Esophagus (tissue), 2 donors: ENCODE data around the gene PAK6. TPM values are rescaled to one million over a fixed set of nuclear protein-coding genes. Genes with fewer than 3 reads are reported as not detected.

ENCODE experiments used
- H3K27ac ChIP-seq, 2 donors: one replicate each; pipeline ENCODE4 v1.5.1; 2013; ENCODE audit warnings: low read depth in 2 of 2, mild to moderate bottlenecking in 2 of 2, inconsistent platforms in 1 of 2, low read length in 1 of 2, moderate library complexity in 1 of 2
- H3K27me3 ChIP-seq, 2 donors: one replicate each; pipeline ENCODE4 v1.6.1; 2013; ENCODE audit warnings: low read length in 2 of 2, control low read depth in 1 of 2, mild to moderate bottlenecking in 1 of 2; ENCODE audit not compliant: insufficient read depth in 2 of 2, control insufficient read depth in 1 of 2
- H3K36me3 ChIP-seq, 2 donors: one replicate each; pipeline ENCODE4 v1.6.1; 2013; ENCODE audit warnings: low read length in 1 of 2; ENCODE audit not compliant: control insufficient read depth in 2 of 2, insufficient read depth in 2 of 2
- H3K4me1 ChIP-seq, 2 donors: one replicate each; pipeline ENCODE4 v1.6.1; 2013; ENCODE audit warnings: low read length in 1 of 2; ENCODE audit not compliant: control insufficient read depth in 2 of 2, insufficient read depth in 2 of 2
- H3K4me3 ChIP-seq, 2 donors: one replicate each; pipeline ENCODE4 v1.5.1; 2013; ENCODE audit warnings: low read length in 2 of 2, mild to moderate bottlenecking in 2 of 2, low read depth in 1 of 2, moderate library complexity in 1 of 2
- H3K9me3 ChIP-seq, 2 donors: one replicate each; pipeline ENCODE4 v1.6.1; 2013; ENCODE audit warnings: mild to moderate bottlenecking in 2 of 2, low read depth in 1 of 2, low read length in 1 of 2, moderate library complexity in 1 of 2; ENCODE audit not compliant: control insufficient read depth in 2 of 2, insufficient read depth in 1 of 2
- WGBS, 2 donors: extraction: QIAGEN DNeasy Blood & Tissue Kit; methylation state at CpG; one replicate each; pipeline ENCODE4 v1.1.7; 2013; 5-methylcytosine and 5-hydroxymethylcytosine counted together
- polyA plus RNA-seq, 2 donors: library from polyadenylated mRNA; stranded (reverse); fragments of 200-250 nt; gene quantifications; one replicate each; pipeline ENCODE4 v1.2.3, GENCODE V29; 2013
- donor health status: healthy with polysubstance abuse.
- donor health status: Bipolar disorder and iron deficiency.

Gene PAK6
- polyA plus RNA-seq, 2 donors: 14.7 to 16.6 TPM

DNA sequence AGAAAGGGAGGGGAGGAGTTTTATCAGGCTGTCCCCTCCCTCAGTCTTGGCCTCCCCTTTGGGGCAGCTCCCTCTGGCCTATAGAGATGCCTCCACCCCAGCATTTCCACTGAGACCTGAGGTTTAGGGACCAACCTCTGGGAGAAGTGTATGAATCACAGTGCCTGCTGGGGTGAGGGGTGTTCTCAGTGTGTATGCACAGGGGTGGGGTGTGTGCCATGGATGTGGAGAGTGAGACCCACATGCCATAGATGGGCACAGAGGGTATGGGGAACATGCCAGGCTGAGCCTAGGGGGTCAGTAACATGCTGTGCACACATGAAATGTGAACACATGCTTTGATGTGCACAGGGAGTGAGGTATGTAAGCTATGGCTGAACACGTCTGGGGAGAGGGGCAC lies 56.4 kb downstream of the PAK6 start:
- H3K27ac ChIP-seq: no peak overlapping the region
- peaks cover 0 to 3% of the 10 kb centered on the region in 2 donors for H3K4me1 ChIP-seq
- no peaks in the 10 kb centered on the region for H3K36me3 ChIP-seq
- peaks cover 0 to 3% of the 10 kb centered on the region in 2 donors for H3K9me3 ChIP-seq
- no peaks in the 10 kb centered on the region for H3K27me3 ChIP-seq
- WGBS, 2 donors: 76 to 82% methylated on average over 1 of the region's 1 CpG
- H3K4me3 ChIP-seq: no peak overlapping the region

DNA sequence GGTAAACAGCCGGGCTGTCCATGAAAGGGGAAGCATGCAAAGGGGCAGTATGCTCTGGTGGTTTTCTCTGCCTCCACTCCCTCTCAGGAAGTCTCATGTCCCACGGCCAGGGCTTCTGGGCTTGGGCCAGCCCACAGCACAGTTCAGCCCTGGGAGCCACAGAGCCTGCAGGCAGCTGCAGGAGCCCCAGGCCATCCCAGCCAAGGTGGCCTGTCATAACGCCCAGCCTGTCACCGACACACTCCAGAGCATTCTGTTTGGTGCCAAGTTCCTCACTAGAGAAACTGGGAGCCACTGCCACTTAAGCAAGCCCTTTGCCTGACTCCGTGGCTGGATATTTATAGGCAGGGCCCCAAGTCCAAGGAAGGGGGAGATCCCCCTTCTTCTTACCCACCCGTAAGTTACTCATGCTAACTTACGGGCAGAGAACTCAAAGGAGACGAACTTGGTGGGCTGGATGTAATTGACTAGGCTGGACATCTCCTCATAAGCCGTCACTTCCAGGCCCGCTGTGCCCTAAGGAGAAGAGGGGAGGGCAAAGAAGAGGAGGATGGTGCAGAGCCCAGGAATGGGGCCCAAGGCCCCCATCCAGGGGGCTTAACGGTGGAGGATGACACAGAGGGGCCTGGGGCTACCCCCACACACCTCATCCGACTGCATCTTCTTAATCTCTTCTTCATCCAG lies 57.2 kb downstream of the PAK6 start:
- Histone ChIP-seq H3K27me3 (no peaks in the 10 kb centered on the region), H3K4me3 (no peak overlapping the region), H3K36me3 (no peaks in the 10 kb centered on the region), H3K27ac (no peak overlapping the region), H3K4me1 (peaks cover 0 to 1% of the 10 kb centered on the region in 2 donors), H3K9me3 (peaks cover 0 to 7% of the 10 kb centered on the region in 2 donors)
- 66 to 68% methylated on average over 10 to 12 of the region's 12 CpGs for WGBS, 2 donors

DNA sequence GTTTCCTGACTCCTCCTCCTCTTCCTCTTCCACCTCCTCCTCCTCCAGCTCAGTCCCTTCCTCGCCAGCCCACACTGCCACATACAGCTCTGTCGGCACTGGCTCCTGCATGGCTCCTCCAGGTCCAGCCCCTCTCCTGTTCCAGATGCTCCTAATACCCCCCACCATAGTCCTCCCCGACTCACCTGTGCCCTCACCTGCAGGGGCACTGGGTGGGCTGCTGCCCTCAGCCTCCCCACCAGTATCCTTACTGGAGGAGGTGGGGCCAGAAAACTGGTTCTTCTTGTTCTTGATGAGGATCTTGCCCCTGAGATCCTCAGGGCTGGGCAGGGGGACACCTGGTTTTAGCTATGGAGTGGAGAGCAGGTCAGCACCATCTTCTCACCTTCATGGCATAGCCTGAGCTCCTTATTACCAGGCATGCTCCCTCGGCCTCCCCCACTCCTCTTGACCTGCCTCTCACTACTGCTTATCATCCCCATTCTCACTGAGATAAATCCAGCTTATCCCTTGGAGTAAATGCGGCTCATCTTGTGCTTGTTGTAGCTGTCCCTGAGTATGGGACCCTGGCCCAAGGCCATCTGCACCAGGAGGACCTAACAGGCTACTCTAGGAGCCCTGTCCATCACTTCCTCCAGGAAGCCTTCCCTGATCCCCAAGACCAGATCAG lies 57.8 kb downstream of the PAK6 start:
- Histone ChIP-seq H3K27ac (no peak overlapping the region), H3K36me3 (no peaks in the 10 kb centered on the region), H3K27me3 (no peaks in the 10 kb centered on the region), H3K4me3 (no peak overlapping the region), H3K9me3 (peaks cover 0 to 7% of the 10 kb centered on the region in 2 donors), H3K4me1 (no peaks in the 10 kb centered on the region)
- 75 to 77% methylated on average over 5 of the region's 5 CpGs for WGBS, 2 donors

DNA sequence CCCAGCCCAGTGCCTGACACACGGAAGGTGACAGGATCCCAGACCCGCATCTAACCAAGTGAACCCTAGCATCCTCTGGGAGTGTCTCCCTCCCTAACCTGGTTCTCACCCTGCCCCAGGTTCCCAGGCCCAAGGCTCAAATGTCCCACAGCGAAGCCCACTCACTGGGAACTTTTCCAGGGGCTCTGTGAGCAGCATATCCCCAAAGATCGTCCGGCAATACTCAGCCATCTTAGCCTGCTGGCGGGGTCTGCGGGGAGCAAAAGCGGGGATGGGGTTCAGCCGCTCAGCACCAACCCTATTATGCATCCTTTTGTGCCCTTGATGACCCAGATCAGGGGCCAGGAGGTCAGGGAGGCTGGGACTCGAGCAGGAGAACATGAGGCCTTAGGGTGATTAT lies 58.5 kb downstream of the PAK6 start:
- no peaks in the 10 kb centered on the region for H3K27me3 ChIP-seq
- no peak overlapping the region for H3K4me3 ChIP-seq
- 93 to 94% methylated on average over 10 of the region's 10 CpGs for WGBS, 2 donors
- H3K27ac ChIP-seq: no peak overlapping the region
- H3K36me3 ChIP-seq: no peaks in the 10 kb centered on the region
- no peaks in the 10 kb centered on the region for H3K4me1 ChIP-seq
- peaks cover 0 to 7% of the 10 kb centered on the region in 2 donors for H3K9me3 ChIP-seq

DNA sequence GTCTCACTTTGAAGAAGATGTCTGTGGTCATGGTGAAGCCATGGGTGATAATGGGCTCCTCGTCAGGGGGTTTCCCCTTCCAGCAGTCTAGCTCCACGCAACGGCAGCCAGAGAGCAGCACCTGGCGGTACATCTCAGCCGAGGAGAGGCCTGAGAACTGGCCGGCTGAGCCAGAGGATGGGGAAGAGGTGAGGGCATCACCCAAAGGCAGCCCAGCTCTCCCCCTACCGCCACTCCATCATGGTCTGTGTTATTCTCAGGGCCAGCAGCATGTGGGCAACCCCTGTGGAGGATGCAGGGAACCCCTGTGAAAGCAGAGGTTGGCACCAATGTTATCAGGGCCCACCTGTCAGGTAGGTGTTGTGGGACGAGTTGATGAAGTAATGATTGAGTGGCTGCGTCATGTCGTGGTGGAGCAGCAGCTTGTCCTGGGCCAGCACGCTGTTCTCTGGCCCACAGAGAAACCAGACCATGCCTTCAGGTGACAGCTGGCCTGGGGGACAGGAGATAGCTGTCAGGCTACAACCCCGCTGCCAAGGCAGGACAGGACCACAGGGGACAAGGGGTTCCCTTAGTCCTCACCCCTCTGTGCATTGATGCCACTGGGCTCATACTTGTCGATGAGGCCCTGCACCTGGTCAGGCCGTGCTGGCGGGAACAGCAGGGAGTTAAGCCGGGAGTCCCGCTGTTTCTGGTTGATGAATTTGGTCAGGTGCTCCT lies 59.5 kb downstream of the PAK6 start:
- no peaks in the 10 kb centered on the region for H3K4me1 ChIP-seq
- 93 to 94% methylated on average over 17 of the region's 17 CpGs for WGBS, 2 donors
- no peak overlapping the region for H3K27ac ChIP-seq
- no peaks in the 10 kb centered on the region for H3K36me3 ChIP-seq
- H3K27me3 ChIP-seq: no peaks in the 10 kb centered on the region
- no peak overlapping the region for H3K4me3 ChIP-seq
- peaks cover 0 to 7% of the 10 kb centered on the region in 2 donors for H3K9me3 ChIP-seq

DNA sequence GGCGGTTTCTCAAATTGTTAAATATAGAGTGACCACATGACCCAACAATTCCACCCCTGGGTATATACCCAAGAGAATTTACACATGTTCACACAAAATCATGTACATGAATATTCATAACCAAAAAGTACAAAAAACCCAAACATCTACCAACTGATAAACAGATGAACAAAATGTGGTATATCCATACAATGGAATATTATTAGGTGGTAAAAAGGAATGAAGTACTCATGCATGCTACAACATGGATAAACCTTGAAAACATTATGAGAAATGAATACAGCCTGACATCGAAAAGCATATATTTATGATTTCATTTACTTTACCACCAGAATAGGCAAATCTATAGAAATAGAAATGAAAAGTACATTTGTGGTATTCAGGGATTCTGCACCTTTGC lies 61.5 kb downstream of the PAK6 start:
- H3K9me3 ChIP-seq: peaks cover 0 to 7% of the 10 kb centered on the region in 2 donors
- 96 to 97% methylated on average over 2 of the region's 2 CpGs for WGBS, 2 donors

DNA sequence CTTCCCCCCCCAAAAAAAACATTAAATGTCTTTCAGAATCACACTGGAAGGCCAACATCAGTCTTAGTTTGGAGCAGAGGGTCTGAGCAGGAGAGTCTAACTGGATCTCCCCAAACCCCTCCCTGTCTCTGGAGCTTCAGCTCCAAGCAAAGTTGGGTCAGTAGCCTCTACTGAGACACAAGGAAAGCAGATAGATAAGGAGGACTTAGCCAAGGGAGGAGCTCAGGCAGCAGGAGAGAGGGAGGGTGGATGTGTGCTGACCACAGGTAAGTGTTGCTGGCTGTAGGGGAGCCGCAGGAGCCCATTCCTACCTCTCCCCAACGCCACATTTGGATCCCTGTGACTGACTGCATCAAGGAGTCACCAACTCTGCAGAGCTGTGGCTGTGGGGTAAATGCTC lies 61.9 kb downstream of the PAK6 start:
- Histone ChIP-seq H3K4me1 (no peaks in the 10 kb centered on the region), H3K27ac (no peak overlapping the region), H3K27me3 (no peaks in the 10 kb centered on the region), H3K9me3 (peaks cover 0 to 7% of the 10 kb centered on the region in 2 donors), H3K4me3 (no peak overlapping the region), H3K36me3 (no peaks in the 10 kb centered on the region)
- 87 to 92% methylated on average over 2 of the region's 2 CpGs for WGBS, 2 donors

More for the DNA sequence above, 61.5 kb downstream of the PAK6 start:
- H3K36me3 ChIP-seq: no peaks in the 10 kb centered on the region
- H3K27ac ChIP-seq: no peak overlapping the region
- no peaks in the 10 kb centered on the region for H3K27me3 ChIP-seq
- no peak overlapping the region for H3K4me3 ChIP-seq
- no peaks in the 10 kb centered on the region for H3K4me1 ChIP-seq

DNA sequence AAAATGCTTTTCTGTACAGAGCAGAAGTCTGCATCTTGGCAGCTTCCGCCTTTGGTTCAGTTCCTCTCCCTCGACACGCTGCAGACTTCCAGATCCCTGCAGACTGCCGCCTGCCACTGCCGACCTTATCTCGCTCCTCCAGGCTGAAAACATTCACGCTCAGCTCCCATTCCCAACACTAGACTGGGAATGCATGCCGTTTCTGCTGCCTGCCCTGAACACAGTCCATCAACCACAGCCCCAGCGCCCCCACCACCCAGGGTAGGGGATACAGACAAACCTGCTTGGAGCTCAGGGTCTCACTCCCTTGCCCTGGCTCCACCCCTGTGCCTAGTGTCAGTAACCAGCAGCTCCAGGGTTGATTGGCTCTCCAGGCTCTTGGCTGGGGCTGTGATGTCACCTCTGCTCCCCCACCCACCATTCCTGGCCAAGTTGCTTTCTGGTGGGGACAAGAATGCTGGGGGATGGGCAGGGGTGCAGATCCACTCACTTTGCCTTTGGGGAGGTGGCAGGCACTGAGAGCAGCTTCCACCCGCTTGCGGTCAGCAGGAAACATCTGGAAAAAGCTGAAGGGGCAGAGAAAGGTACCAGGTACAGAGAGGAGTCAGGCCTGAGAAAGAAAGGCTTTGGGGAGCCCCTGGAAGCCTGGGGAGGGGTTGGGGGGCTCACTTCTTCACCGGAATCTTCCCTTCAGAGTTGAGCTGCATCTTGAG lies 62.8 kb downstream of the PAK6 start:
- H3K9me3 ChIP-seq: peaks cover 0 to 7% of the 10 kb centered on the region in 2 donors
- no peak overlapping the region for H3K27ac ChIP-seq
- WGBS, 2 donors: 65 to 70% methylated on average over 12 of the region's 12 CpGs
- H3K36me3 ChIP-seq: no peaks in the 10 kb centered on the region
- H3K4me1 ChIP-seq: no peaks in the 10 kb centered on the region
- no peak overlapping the region for H3K4me3 ChIP-seq
- no peaks in the 10 kb centered on the region for H3K27me3 ChIP-seq

DNA sequence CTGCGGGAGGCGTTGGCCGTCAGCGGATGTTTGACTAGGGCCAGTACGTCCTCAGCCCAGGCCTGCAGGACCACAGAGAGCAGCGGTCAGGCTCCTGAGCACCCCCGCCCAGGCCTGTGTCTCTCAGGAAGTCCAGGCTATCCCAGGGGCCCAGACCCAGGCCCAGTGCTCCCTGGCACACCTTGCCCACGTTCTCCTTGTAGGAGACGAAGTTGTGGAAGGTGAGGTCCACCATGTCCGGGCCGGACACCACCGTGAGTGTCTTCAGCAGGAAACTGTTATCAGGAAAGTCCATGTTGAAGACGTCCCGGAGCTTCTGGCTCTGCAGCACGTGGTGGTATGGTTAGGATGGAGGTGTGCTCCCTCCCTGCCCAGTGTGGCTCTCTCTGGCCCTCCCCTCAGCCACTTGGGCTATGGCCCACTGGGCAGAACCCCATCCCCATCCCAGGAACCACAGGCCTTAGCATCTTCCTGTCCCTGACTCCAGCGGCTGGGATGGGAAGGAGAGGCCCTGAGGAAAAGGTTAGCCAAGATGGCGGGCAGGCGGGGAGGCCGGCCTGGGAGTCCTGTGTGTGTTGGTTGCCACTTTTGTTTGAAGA lies 63.5 kb downstream of the PAK6 start:
- H3K27ac ChIP-seq: no peak overlapping the region
- H3K4me1 ChIP-seq: no peaks in the 10 kb centered on the region
- WGBS, 2 donors: 94 to 95% methylated on average over 19 of the region's 19 CpGs
- H3K4me3 ChIP-seq: no peak overlapping the region
- no peaks in the 10 kb centered on the region for H3K27me3 ChIP-seq
- no peaks in the 10 kb centered on the region for H3K36me3 ChIP-seq
- H3K9me3 ChIP-seq: peaks cover 0 to 7% of the 10 kb centered on the region in 2 donors
